ENCODE data around the gene GPC5.
"Not testable (repeated sequence)": the region's sequence is repeated elsewhere in the genome, so short reads cannot be mapped to it uniquely, and the experiment has no call there.

Gene GPC5

DNA sequence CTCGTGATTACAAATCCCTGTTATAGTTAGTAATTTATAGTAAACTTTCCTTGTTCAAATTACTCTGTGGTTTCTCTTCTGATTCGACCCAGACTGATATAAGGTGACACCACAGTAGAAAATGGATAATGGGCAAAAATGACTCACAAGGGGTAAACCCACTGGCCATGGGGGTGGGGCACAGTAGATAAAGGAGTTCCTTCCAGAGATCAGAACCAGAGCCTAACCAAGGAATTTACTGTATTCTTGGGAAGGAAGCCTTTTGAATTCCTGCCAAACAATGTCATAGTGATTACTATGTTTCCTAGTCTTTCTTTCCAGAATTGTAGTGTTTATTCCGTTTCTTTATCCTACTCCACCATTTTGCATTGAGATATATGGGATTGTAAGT is 29.0 kb upstream of the GPC5 start:
- DNase-seq: no peak

DNA sequence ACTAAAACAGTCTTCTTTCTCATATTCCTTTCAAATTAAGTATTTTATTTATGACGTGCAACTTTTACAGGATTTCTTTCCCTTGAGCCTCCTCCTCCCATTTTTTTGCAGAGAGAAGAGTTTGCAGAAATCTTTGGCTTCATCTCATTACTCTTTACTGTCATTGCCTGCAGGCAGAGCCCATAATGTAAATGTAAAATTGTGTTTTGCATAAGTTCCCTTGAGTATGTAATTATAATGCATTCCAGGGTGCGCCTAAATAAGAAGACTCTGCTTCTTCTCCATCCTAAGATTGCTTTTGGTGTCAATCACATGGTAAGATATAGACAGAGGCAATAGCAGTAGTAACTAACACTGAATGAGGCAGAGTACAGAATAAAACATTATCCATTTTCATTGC is 27.9 kb upstream of the GPC5 start:
- peak in 1 of 2 experiments; percentile 24 for DNase-seq

DNA sequence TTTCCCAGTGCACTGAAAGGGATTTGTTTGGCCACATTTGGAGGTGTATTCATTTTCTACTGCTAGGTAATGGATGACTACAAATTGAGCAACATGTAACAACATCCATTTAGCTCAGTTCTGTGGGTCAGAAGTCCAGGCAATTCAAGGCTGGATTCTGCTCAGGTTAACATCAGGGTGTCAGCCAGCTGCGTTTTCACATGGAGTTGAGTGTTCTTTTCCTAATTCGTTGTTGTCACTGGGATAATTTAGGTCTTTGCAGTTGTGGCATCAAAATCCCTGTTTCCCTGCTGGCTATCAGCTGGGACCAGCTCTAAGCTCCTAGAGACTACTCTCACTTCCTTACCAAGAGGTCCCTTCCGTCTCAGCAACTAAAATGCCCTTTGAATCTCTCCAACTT is 25.5 kb upstream of the GPC5 start:
- DNase-seq: no peak

- peak in 1 of 2 experiments; percentile 17 for DNase-seq
Measured at GRCh38 chr13:91375116-91375729, 23.2 kb upstream of the GPC5 start.

DNA sequence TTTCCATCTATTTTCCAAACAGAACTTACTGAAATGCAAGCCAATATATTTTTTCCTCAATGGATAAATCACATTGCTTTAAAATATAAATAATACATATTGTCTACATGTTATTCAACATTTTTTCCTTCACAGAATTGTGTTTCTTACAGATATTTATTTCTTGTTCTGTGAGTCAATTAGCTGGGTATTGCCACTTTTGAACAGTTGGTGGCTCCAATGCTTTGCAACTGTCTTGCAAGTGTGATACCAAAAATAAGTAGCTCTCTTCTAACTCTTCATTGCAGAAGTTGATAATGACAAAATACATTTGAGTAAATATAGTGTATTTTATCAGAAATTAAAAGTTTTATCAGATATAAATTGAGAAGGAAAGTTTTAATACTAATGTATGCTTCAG is 17.1 kb upstream of the GPC5 start:
- peak in 1 of 2 experiments; percentile 49 for DNase-seq

DNA sequence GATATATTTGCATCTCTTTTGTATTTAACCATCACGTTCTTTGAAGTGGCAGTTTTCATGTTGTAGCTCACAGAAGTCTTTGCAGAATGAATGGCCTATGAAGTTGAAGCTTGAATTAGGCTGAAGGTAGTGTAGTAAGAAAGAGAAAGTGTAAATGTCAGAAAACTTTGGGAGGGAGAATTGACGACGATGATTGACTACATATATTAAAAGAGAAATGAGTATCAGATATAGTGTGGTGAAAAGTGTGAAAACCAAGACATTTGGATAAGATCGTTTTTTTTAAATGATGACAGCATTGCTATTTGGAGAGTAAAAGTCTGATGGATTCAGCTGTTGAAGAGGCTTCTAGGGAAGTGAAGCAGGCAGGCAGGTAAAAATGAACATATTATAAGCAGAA is 14.6 kb upstream of the GPC5 start:
- no peak for DNase-seq

DNA sequence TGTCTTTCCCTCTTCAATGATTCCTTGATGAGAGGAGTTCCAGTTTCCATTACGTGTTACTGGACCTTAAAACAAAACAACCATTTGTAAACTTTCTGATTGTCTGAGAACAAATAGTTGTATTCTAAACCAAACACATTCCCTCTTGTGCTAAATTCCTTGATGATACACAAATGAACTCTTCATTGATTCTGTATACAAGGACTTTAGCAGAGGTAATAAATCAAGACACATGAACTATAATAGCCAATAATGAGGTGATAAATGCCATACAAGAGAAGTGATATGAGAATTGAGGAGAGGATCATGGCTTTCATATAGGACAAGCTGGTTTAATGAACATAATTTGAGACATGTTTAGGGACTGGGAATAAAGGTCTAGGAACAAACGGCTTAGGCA is 13.5 kb upstream of the GPC5 start:
- DNase-seq: no peak

DNA sequence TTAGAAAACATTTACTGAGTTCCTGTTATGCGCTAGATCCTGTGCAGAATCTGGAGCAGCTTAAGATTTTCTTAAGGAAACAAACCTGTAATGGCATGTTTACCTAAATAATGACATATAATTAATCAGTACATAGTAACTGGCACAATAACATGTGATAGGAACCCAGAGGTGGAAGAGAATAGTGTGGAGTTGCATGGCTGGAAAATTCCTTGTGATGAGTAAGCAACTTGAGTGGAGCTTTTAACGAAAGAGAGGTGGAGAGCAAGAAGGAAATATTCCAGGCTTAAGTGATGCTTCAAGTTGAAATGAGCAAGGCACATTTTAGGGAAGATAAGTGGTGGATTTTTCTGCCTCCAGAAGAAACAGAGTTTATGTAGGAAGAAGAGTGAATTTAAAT is 9.2 kb upstream of the GPC5 start:
- no peak for DNase-seq

GRCh38 chr13:91397595-91397994 is 826 bp upstream of the GPC5 start:
- DNase-seq: no peak

DNA sequence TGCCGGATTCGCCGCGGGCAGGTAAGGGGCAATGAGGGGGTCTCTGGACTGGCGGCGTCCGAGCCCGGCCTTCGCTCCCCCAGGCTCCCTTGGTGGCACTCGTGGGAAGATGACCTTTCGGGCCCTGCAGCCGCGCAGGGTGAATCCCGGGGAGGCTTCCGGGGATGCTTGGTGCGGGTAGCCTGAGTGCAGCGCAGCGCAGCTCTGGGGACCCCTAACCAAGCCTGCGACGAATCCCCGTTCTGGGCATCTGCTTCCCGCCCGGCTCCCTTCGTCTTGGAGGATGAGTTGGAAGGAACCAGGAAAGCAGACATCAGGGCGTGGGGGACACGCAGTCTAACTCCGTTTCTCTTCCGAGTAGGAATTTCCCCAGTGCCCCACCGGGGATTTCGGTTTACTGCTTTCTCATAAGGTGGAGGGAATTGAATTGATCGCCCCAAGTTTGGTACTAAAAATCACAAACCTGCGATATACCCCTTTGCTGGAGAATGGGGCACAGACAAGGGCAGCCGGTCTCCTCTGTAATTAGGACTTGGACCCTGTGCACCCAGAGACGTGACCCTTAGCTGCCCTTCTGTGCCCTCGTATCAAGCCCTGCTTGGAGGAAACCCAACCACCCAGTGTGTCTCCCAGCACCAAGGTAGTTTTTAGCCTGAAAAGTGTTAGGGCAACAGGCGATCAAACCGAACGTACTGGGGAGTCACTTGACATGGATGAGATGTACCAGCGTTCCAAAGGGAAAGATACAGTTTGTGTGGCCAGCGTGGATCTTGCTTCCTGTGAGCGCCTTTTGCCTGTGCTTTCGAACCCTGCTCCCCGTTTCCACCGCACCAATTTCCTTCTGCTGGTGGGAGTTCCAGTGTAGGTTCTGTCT is 1.0 kb downstream of the GPC5 start:
- no peak for DNase-seq

- DNase-seq: no peak
Measured at GRCh38 chr13:91400063-91400399, 1.6 kb downstream of the GPC5 start.

GRCh38 chr13:91400671-91401070 is 2.2 kb downstream of the GPC5 start:
- no peak for DNase-seq

GRCh38 chr13:91401920-91402319 is 3.5 kb downstream of the GPC5 start:
- DNase-seq: no peak

DNA sequence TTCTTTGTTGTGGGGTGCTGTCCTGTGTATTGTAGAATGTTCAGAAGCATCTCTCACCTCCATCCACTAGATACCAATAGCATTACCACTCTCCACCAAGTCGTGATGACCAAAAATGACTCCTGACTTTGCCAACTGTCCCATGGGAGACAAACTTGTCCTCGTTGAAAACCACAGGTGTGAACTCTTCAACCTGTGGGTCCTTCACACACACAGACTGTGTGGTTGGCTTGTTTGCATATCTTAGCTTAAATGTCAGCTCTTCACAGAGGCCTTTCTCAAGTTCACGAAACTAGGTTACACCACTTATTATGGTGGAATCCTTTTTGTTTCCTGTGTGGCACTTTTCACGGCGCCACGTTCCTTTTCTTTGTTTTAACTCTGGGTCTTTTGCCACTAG is 6.8 kb downstream of the GPC5 start:
- DNase-seq: peak in 1 of 2 experiments; percentile 14

DNA sequence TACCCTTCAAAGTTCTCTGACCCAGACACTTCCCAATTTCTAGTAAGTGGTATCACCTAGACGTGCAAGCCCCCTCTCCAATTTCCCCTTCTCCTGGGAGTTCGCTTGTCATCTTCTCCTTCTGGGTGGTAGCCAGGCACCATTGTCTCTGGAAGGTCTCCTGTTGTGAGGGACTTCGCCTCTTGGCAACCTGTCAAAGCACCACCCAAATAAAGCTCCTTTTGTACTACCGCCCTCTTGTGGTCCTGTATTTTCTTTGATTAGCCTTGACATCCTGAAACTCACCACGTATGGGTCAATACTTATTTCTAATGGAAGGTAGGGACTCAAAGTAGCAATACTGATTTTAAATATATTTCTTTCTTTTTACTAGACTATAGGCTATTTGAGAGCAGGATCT is 8.2 kb downstream of the GPC5 start:
- DNase-seq: peak; percentile 71 to 80

GRCh38 chr13:91408971-91409370 is 10.6 kb downstream of the GPC5 start:
- DNase-seq: no peak

DNA sequence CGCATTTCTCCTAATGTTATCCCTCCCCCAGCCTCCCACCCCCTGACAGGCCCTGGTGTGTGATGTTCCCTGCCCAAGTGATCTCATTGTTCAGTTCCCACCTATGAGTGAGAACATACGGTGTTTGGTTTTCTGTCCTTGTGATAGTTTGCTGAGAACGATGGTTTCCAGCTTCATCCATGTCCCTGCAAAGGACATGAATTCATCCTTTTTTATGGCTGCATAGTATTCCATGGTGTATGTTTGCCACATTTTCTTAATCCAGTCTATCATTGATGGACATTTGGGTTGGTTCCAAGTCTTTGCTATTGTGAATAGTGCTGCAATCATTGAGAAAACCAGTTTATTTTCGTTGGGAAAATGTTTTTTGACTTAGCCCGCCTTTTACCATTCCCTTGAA is 18.2 kb downstream of the GPC5 start:
- DNase-seq: not testable (repeated sequence)

DNA sequence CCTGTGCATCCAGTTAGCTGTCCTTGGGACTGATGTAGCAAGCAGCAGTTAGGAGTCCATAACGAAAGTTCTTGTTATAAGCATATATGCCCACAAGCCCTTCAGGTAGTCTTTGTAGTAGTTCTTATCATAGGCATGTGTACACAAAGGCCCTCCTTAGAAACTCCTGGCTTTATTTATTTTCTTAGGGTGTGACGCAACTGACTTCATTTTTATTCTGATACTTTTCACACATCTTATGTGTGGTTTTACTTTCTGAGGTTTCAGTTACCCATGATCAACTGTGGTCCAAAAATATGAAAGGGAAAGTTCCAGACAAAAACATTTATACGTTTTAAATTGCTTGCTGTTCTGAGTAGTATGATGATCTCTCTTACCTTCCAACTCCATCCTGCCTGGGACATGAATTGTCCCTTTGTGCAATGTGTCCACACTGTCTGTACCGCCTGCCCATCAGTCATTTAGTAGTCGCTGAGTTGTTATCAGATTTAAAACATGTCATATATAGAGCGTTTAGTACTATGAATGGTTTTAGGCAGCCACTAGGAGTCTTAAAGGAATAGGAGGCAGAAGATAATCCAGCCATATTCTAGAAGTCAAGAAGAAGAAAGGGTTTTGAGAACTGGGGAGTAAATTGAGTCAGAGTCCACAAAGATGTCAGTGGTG is 19.4 kb downstream of the GPC5 start:
- no peak for DNase-seq

GRCh38 chr13:91426913-91427312 is 28.5 kb downstream of the GPC5 start:
- DNase-seq: no peak

GRCh38 chr13:91438674-91439073 is 40.3 kb downstream of the GPC5 start:
- DNase-seq: peak in 1 of 2 experiments; percentile 34

- DNase-seq: no peak
Measured at GRCh38 chr13:91450913-91451312, 52.5 kb downstream of the GPC5 start.

DNA sequence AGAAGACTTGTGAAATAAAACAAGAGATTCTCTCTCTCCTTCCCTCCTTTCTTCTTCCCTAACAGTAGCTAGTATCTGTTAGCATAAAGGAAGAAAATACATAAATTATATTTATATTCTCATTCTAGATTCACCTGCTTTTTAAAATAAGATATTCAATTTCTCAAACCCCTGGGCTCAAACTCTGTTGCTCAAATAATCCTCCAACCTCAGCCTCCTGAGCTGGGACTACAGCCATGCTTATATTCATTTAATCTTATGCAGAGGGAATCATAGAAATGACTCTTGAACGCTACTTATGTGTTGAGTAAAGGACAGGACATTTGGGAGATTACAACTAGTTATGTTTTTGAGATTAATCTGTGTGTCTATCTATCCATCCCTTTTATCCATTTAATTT is 56.2 kb downstream of the GPC5 start:
- DNase-seq: no peak

DNA sequence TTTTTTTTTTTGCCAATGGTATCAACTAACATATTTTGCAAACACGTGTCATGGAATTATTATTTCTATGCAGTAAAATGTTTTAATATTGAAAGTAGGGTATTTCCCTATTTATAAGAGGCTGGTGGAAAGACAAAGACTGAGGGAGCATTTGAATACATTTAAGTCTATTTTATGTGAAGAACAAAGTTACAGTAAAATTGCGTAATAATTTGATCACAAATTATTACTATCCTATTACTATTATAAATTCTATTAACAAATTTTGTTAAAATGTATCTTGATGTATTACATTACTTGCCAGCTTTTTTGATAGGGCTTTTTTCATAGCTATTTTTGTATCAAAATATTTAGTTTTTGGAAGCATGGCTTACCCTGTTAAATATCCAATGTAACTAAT is 58.4 kb downstream of the GPC5 start:
- DNase-seq: peak in 1 of 2 experiments; percentile 17

GRCh38 chr13:91459485-91459884 is 61.1 kb downstream of the GPC5 start:
- DNase-seq: no peak

All from NCI-H526 (cell line).